Hematopoietic multipotent progenitor cell (in vitro differentiated cells): ENCODE measurements around the gene PSEN2. TPM values are rescaled to one million over a fixed set of nuclear protein-coding genes. Genes with fewer than 3 reads are reported as not detected.

Experiments
- total RNA-seq: library from RNA; depleted of rRNA; stranded (reverse); fragments of >200 nt; gene quantifications from one replicate; pipeline ENCODE4 v1.2.3, GENCODE V29; 2012

The PSEN2 gene
- total RNA-seq, 1 donor = 40.1 TPM

Other genes with a start within 250 kb of the PSEN2 start
- 21.8 TPM for gene ITPKB, start 131.3 kb upstream of the PSEN2 start, total RNA-seq
- 118 TPM for gene COQ8A, start 69.7 kb downstream of the PSEN2 start, total RNA-seq